OCI-LY1 (cell line): ENCODE measurements around the gene PTHLH.

ENCODE experiments used
- H2AFZ ChIP-seq: fragments of 200-600 bp; sonication (generic), shearing (Covaris generic); 2 replicates; pipeline ENCODE4 v1.6.0; 2014; ENCODE audit warnings: antibody characterized with exemption, mild to moderate bottlenecking, low read length
- H3F3A ChIP-seq: fragments of 200-600 bp; sonication (generic), shearing (Covaris generic); 2 replicates; pipeline ENCODE4 v1.6.0; 2014; ENCODE audit warnings: mild to moderate bottlenecking, antibody characterized with exemption, low read length, moderate library complexity; ENCODE audit not compliant: insufficient read depth
- H3K27ac ChIP-seq: fragments of 200-600 bp; sonication (generic); 2 replicates; pipeline ENCODE4 v1.5.1; 2014; ENCODE audit warnings: low read length, mixed run types, mild to moderate bottlenecking, low read depth; ENCODE audit not compliant: poor library complexity, severe bottlenecking
- H3K27me3 ChIP-seq: fragments of 200-600 bp; sonication (generic); 2 replicates; pipeline ENCODE4 v1.6.0; 2014; ENCODE audit warnings: antibody characterized with exemption, mild to moderate bottlenecking, low read length, moderate library complexity; ENCODE audit not compliant: insufficient read depth
- H3K36me3 ChIP-seq: fragments of 200-600 bp; sonication (generic); 2 replicates; pipeline ENCODE4 v1.6.1; 2014; ENCODE audit warnings: mild to moderate bottlenecking, antibody characterized with exemption, low read length, moderate library complexity, mixed read lengths; ENCODE audit not compliant: insufficient read depth
- H3K4me1 ChIP-seq: fragments of 200-600 bp; sonication (generic); 2 replicates; pipeline ENCODE4 v1.5.1; 2014; ENCODE audit warnings: mild to moderate bottlenecking, low read length, moderate library complexity; ENCODE audit not compliant: insufficient read depth, severe bottlenecking
- H3K4me2 ChIP-seq: fragments of 200-600 bp; sonication (generic), shearing (Covaris generic); 2 replicates; pipeline ENCODE4 v1.6.1; 2014; ENCODE audit warnings: low read length
- H3K4me3 ChIP-seq: fragments of 200-600 bp; sonication (generic); 2 replicates; pipeline ENCODE4 v1.5.1; 2014; ENCODE audit warnings: low read length, low read depth, mild to moderate bottlenecking, mixed read lengths; ENCODE audit not compliant: poor library complexity, severe bottlenecking
- H3K79me2 ChIP-seq: fragments of 200-600 bp; shearing (Covaris generic); 2 replicates; pipeline ENCODE4 v1.6.1; 2016; ENCODE audit warnings: mixed run types, low read length, mixed read lengths; ENCODE audit not compliant: insufficient read depth
- H3K9ac ChIP-seq: fragments of 200-600 bp; sonication (generic), shearing (Covaris generic); 2 replicates; pipeline ENCODE4 v1.6.1; 2014; ENCODE audit warnings: mild to moderate bottlenecking, low read length, mixed read lengths
- H3K9me2 ChIP-seq: fragments of 200-600 bp; sonication (generic), shearing (Covaris generic); 2 replicates; pipeline ENCODE4 v1.6.1; 2014; ENCODE audit warnings: low read depth, mild to moderate bottlenecking, low read length, mixed read lengths
- H3K9me3 ChIP-seq: fragments of 200-600 bp; shearing (Covaris generic); 2 replicates; pipeline ENCODE4 v1.6.1; 2014; ENCODE audit warnings: low read length, mixed read lengths
- H4K20me1 ChIP-seq: fragments of 200-600 bp; sonication (generic), shearing (Covaris generic); 2 replicates; pipeline ENCODE4 v1.6.0; 2016; ENCODE audit warnings: mild to moderate bottlenecking, low read length; ENCODE audit not compliant: insufficient read depth
- CTCF ChIP-seq: fragments of 200-600 bp; sonication (generic), shearing (Covaris generic); IDR thresholded peaks from 2 replicates; pipeline ENCODE4 v1.5.1; 2017; ENCODE audit warnings: mild to moderate bottlenecking, antibody characterized with exemption, low read length, moderate library complexity, mixed read lengths
- EZH2 ChIP-seq: fragments of 200-600 bp; sonication (generic), shearing (Covaris generic); IDR thresholded peaks from 2 replicates; pipeline ENCODE4 v1.8.0; 2017; ENCODE audit warnings: borderline replicate concordance, mixed run types, mild to moderate bottlenecking, antibody characterized with exemption, low read length, moderate library complexity, mixed read lengths

The PTHLH gene

GRCh38 chr12:27965966-27966365 is 6.6 kb downstream of the PTHLH start:
- Histone ChIP-seq H3K27me3 (peaks cover 5% of the 10 kb centered on the region; the same call in 1 of the 2 replicates), H3K79me2 (no peaks in the 10 kb centered on the region), H3K4me3 (no peak overlapping the region), H3K4me1 (peaks cover 15% of the 10 kb centered on the region), H4K20me1 (no peaks in the 10 kb centered on the region), H3K9ac (no peak overlapping the region), H3F3A (no peaks in the 10 kb centered on the region), H3K36me3 (no peaks in the 10 kb centered on the region), H3K9me2 (no peaks in the 10 kb centered on the region), H2AFZ (no peak overlapping the region), H3K4me2 (no peak overlapping the region), H3K9me3 (no peaks in the 10 kb centered on the region), H3K27ac (no peak overlapping the region)
- TF ChIP-seq CTCF, result no peak

- H3F3A ChIP-seq, result no peaks in the 10 kb centered on the region
- no peaks in the 10 kb centered on the region for H4K20me1 ChIP-seq
- no peak overlapping the region for H3K4me3 ChIP-seq
- no peak overlapping the region for H2AFZ ChIP-seq
- peaks cover 12% of the 10 kb centered on the region for H3K4me1 ChIP-seq
- H3K9ac ChIP-seq, result no peak overlapping the region
- TF ChIP-seq EZH2 (no peak), CTCF (no peak)
- no peaks in the 10 kb centered on the region for H3K36me3 ChIP-seq
- H3K9me3 ChIP-seq, result no peaks in the 10 kb centered on the region
- no peak overlapping the region for H3K27ac ChIP-seq
- H3K4me2 ChIP-seq, result no peak overlapping the region
- H3K9me2 ChIP-seq, result no peaks in the 10 kb centered on the region
- H3K79me2 ChIP-seq, result no peaks in the 10 kb centered on the region
- no peaks in the 10 kb centered on the region for H3K27me3 ChIP-seq
Measured at GRCh38 chr12:27965411-27965810, 7.1 kb downstream of the PTHLH start.

GRCh38 chr12:27964123-27964522 is 8.4 kb downstream of the PTHLH start:
- Histone ChIP-seq H4K20me1 (no peaks in the 10 kb centered on the region), H3K36me3 (no peaks in the 10 kb centered on the region), H3K79me2 (no peaks in the 10 kb centered on the region), H3F3A (no peaks in the 10 kb centered on the region), H3K9ac (no peak overlapping the region), H3K9me3 (no peaks in the 10 kb centered on the region), H2AFZ (no peak overlapping the region), H3K27me3 (no peaks in the 10 kb centered on the region), H3K9me2 (no peaks in the 10 kb centered on the region), H3K4me2 (no peak overlapping the region), H3K4me1 (peaks cover 2% of the 10 kb centered on the region), H3K27ac (no peak overlapping the region), H3K4me3 (no peak overlapping the region)
- TF ChIP-seq CTCF (no peak), EZH2 (no peak)
